Psoas muscle (tissue), 8 donors: Measurements from ENCODE around the gene TIMP3. TPM values are rescaled to one million over a fixed set of nuclear protein-coding genes. Genes with fewer than 3 reads are reported as not detected.

Experiments
- ATAC-seq, 4 donors: fragments of 200-7000 bp; cut with Tn5 transposase; one replicate each; pipeline ENCODE4 v1.9.1; 2020; ENCODE audit warnings: moderate library complexity in 3 of 4, mild to moderate bottlenecking in 2 of 4
- DNase-seq, 2 donors: peaks; one replicate each; pipeline ENCODE4 v3.0.0-alpha.2; 2020
- H3K27ac ChIP-seq: fragments of 200-600 bp; one replicate; pipeline ENCODE4 v1.8.0; 2022
- H3K27me3 ChIP-seq, 3 donors: fragments of 200-600 bp in 1 of 3; one replicate each; pipeline versions ENCODE4 v1.6.1 to v1.8.0; 2013 to 2022; ENCODE audit warnings: low read length in 2 of 3, mild to moderate bottlenecking in 2 of 3, moderate library complexity in 1 of 3; ENCODE audit not compliant: insufficient read depth in 3 of 3
- H3K36me3 ChIP-seq, 2 donors: fragments of 200-600 bp in 1 of 2; one replicate each; pipeline versions ENCODE4 v1.6.1 to v1.8.0; 2013 to 2022; ENCODE audit warnings: low read depth in 1 of 2, mild to moderate bottlenecking in 1 of 2, moderate library complexity in 1 of 2; ENCODE audit not compliant: insufficient read depth in 1 of 2
- H3K4me1 ChIP-seq: fragments of 200-600 bp; one replicate; pipeline ENCODE4 v1.8.0; 2022
- H3K4me3 ChIP-seq: fragments of 200-600 bp; one replicate; pipeline ENCODE4 v1.8.0; 2022; ENCODE audit warnings: mild to moderate bottlenecking
- H3K9me3 ChIP-seq: fragments of 200-600 bp; one replicate; pipeline ENCODE4 v1.8.0; 2022
- WGBS, 3 donors: extraction: QIAGEN DNeasy Blood & Tissue Kit; methylation state at CpG; one replicate each; pipeline versions ENCODE4 v1.1.6 to v1.1.7; 2013; 5-methylcytosine and 5-hydroxymethylcytosine counted together
- intact Hi-C, 2 donors: fragments of 100-400 bp; cut with DNase I; formaldehyde crosslinking; loops; one replicate each; pipeline versions ENCODE4 v1.11.0 to v1.14.2; 2022
- polyA plus RNA-seq, 3 donors: library from polyadenylated mRNA; stranded (reverse); fragments of 200-250 nt; gene quantifications; one replicate each; pipeline ENCODE4 v1.2.3, GENCODE V29; 2013
- total RNA-seq, 4 donors: library from RNA; stranded (reverse); fragmentation: NEBNext Ultra II Directional in 2 of 4; extraction: Animal tissue kit (Norgen Biotek cat#: 25700) in 2 of 4; gene quantifications; one replicate each; pipeline versions ENCODE4 v1.2.1 to v1.2.4, GENCODE V29; 2021 to 2023
- TF ChIP-seq, protein P1 (sequence below): fragments of 200-600 bp; IDR thresholded peaks from one replicate; pipeline ENCODE4 v1.8.0; 2022; ENCODE audit warnings: antibody characterized with exemption
- donor health status: healthy with polysubstance abuse.
- donor health status: DM: no; HTN: no; CAD: no; lungs with moderate emphysema.
- donor health status: Bipolar disorder and iron deficiency.
- donor health status: healthy.
- donor health status: DM: yes; HTN: yes; CAD: no.
- donor health status: DM: no; HTN: no; CAD: no.
- donor health status: DM: no; HTN: no; CAD: no.
- donor health status: DM: yes; HTN: yes; CAD: no.

Gene TIMP3
- total and polyA plus RNA-seq, 7 donors, result 58.6 to 160 (median 70.7) TPM

DNA sequence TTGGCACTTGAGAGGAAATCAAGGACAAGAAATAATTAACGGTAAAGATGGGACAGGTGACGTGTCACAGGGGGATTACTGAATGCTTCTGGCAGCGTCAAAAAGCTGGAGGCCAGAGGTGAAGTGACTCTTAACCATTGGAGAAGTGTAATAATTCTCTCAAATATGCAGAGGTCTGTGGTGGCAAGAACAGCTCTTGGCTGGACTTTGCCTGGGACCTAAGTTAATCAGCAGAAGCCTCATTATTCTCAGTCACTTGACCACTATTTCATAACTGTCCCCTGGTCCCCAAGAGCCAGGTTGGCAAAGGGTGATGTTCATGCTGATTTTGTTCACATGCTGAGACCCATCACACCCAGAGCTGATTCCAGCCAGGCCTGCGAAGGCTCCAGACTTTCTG is 72.9 kb downstream of the TIMP3 start:
- Histone ChIP-seq H3K27me3 (peaks cover 0 to 11% (median 3%) of the 10 kb centered on the region in 3 donors), H3K27ac (no peak overlapping the region), H3K36me3 (no peaks in the 10 kb centered on the region), H3K9me3 (no peaks in the 10 kb centered on the region), H3K4me1 (no peaks in the 10 kb centered on the region), H3K4me3 (no peak overlapping the region)
- WGBS, 3 donors, result 43 to 65% (median 44%) methylated on average over 4 of the region's 4 CpGs
- TF ChIP-seq, protein P1, sequence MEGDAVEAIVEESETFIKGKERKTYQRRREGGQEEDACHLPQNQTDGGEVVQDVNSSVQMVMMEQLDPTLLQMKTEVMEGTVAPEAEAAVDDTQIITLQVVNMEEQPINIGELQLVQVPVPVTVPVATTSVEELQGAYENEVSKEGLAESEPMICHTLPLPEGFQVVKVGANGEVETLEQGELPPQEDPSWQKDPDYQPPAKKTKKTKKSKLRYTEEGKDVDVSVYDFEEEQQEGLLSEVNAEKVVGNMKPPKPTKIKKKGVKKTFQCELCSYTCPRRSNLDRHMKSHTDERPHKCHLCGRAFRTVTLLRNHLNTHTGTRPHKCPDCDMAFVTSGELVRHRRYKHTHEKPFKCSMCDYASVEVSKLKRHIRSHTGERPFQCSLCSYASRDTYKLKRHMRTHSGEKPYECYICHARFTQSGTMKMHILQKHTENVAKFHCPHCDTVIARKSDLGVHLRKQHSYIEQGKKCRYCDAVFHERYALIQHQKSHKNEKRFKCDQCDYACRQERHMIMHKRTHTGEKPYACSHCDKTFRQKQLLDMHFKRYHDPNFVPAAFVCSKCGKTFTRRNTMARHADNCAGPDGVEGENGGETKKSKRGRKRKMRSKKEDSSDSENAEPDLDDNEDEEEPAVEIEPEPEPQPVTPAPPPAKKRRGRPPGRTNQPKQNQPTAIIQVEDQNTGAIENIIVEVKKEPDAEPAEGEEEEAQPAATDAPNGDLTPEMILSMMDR, result no peak
- ATAC-seq (no peak), DNase-seq (no peak)
- intact Hi-C loops, result loop anchor here in 1 of 2 donors (10.0 kb wide), 1 partner anchor 60 kb away; no protein-coding TSS in a partner anchor

GRCh38 chr22:32874976-32875375 is 73.5 kb downstream of the TIMP3 start:
- 47 to 54% (median 49%) methylated on average over 10 of the region's 10 CpGs for WGBS, 3 donors
- Histone ChIP-seq H3K9me3 (no peaks in the 10 kb centered on the region), H3K36me3 (no peaks in the 10 kb centered on the region), H3K27ac (no peak overlapping the region), H3K4me3 (no peak overlapping the region), H3K27me3 (peaks cover 0 to 11% (median 3%) of the 10 kb centered on the region in 3 donors), H3K4me1 (no peaks in the 10 kb centered on the region)
- TF ChIP-seq, protein P1, result no peak
- no peak for DNase-seq
- intact Hi-C loops, result loop anchor here in 1 of 2 donors (10.0 kb wide), 1 partner anchor 60 kb away; no protein-coding TSS in a partner anchor
- ATAC-seq, result no peak

DNA sequence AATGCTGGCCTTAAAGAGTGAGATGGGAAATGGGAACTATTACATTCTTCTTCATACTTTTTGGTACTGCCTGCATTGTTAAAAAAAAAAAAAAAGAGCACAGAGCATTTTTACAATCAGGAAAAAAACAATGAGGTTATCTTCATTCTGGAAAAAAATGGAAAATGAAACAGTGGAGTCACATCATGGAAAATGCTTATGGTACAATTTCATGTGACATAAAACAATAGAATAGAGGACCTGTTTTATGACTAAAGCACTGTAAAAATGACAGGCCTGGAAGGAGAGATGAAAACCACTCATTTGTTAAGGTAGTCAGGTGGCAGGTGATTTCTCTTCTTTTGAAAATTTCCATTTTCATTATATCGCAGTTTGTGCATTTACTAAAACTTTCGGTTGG is 75.0 kb downstream of the TIMP3 start:
- intact Hi-C loops, result loop anchor here in 1 of 2 donors (10.0 kb wide), 1 partner anchor 62 kb away; no protein-coding TSS in a partner anchor
- WGBS, 3 donors, result 95 to 99% (median 97%) methylated on average over 2 of the region's 2 CpGs

GRCh38 chr22:32877196-32877595 is 75.7 kb downstream of the TIMP3 start:
- WGBS, 3 donors, result 77 to 98% (median 96%) methylated on average over 3 of the region's 3 CpGs

More for the DNA sequence above, 75.0 kb downstream of the TIMP3 start:
- TF ChIP-seq, protein P1, result no peak
- no peaks in the 10 kb centered on the region for H3K36me3 ChIP-seq
- no peaks in the 10 kb centered on the region for H3K9me3 ChIP-seq
- H3K27me3 ChIP-seq, result peaks cover 0 to 11% (median 3%) of the 10 kb centered on the region in 3 donors
- no peak overlapping the region for H3K27ac ChIP-seq
- ATAC-seq (no peak), DNase-seq (no peak)
- H3K4me3 ChIP-seq, result no peak overlapping the region
- H3K4me1 ChIP-seq, result no peaks in the 10 kb centered on the region

More at GRCh38 chr22:32877196-32877595, 75.7 kb downstream of the TIMP3 start:
- no peak overlapping the region for H3K4me3 ChIP-seq
- no peaks in the 10 kb centered on the region for H3K4me1 ChIP-seq
- TF ChIP-seq, protein P1, result no peak
- no peak for ATAC-seq
- peaks cover 0 to 5% (median 3%) of the 10 kb centered on the region in 3 donors for H3K27me3 ChIP-seq
- H3K9me3 ChIP-seq, result no peaks in the 10 kb centered on the region
- DNase-seq, result no peak
- no peaks in the 10 kb centered on the region for H3K36me3 ChIP-seq
- intact Hi-C loops, result loop anchor here in 1 of 2 donors (10.0 kb wide), 1 partner anchor 62 kb away; no protein-coding TSS in a partner anchor
- no peak overlapping the region for H3K27ac ChIP-seq
